ENCODE measurements around the gene STPG2. TPM values are rescaled to one million over a fixed set of nuclear protein-coding genes. Genes with fewer than 3 reads are reported as not detected.

Gene STPG2
- total RNA-seq, 4 donors from 2014 or later: not detected

- no peaks in the 10 kb centered on the region for H3K27me3 ChIP-seq
- no peak for DNase-seq
- no peaks in the 10 kb centered on the region for H3K4me1 ChIP-seq
- no peak overlapping the region for H3K4me3 ChIP-seq
- no peaks in the 10 kb centered on the region for H3K36me3 ChIP-seq
- no peak for TF ChIP-seq POLR2A (IDR thresholded peaks at IDR 0.05)
- no peak for TF ChIP-seq CTCF (IDR thresholded peaks at IDR 0.05)
- no peaks in the 10 kb centered on the region for H3K9me3 ChIP-seq
- no peak overlapping the region for H3K27ac ChIP-seq
Measured at GRCh38 chr4:97778174-97778573, 365.1 kb downstream of the STPG2 start.

GRCh38 chr4:97774347-97774989 is 368.8 kb downstream of the STPG2 start:
- no peaks in the 10 kb centered on the region for H3K27me3 ChIP-seq
- DNase-seq: no peak
- H3K27ac ChIP-seq: no peak overlapping the region

GRCh38 chr4:97770222-97770621 is 373.1 kb downstream of the STPG2 start:
- TF ChIP-seq POLR2A (IDR thresholded peaks at IDR 0.05) (no peak), CTCF (IDR thresholded peaks at IDR 0.05) (no peak)
- DNase-seq: no peak
- H3K4me3 ChIP-seq: no peak overlapping the region
- no peak overlapping the region for H3K27ac ChIP-seq
- H3K27me3 ChIP-seq: no peaks in the 10 kb centered on the region
- no peaks in the 10 kb centered on the region for H3K9me3 ChIP-seq
- no peaks in the 10 kb centered on the region for H3K36me3 ChIP-seq
- no peaks in the 10 kb centered on the region for H3K4me1 ChIP-seq

More at GRCh38 chr4:97774347-97774989, 368.8 kb downstream of the STPG2 start:
- Histone ChIP-seq H3K4me1 (no peaks in the 10 kb centered on the region), H3K9me3 (no peaks in the 10 kb centered on the region), H3K4me3 (no peak overlapping the region), H3K36me3 (no peaks in the 10 kb centered on the region)
- no peak for TF ChIP-seq CTCF (IDR thresholded peaks at IDR 0.05)
- TF ChIP-seq POLR2A (IDR thresholded peaks at IDR 0.05): no peak

GRCh38 chr4:97762115-97762512 is 381.2 kb downstream of the STPG2 start:
- Histone ChIP-seq H3K4me1 (no peaks in the 10 kb centered on the region), H3K27me3 (no peaks in the 10 kb centered on the region), H3K27ac (no peak overlapping the region), H3K4me3 (no peak overlapping the region), H3K36me3 (no peaks in the 10 kb centered on the region), H3K9me3 (no peaks in the 10 kb centered on the region)
- TF ChIP-seq POLR2A (IDR thresholded peaks at IDR 0.05) (no peak), CTCF (IDR thresholded peaks at IDR 0.05) (no peak)
- no peak for DNase-seq

GRCh38 chr4:97761445-97762114 is 381.7 kb downstream of the STPG2 start:
- Histone ChIP-seq H3K36me3 (no peaks in the 10 kb centered on the region), H3K4me3 (no peak overlapping the region), H3K9me3 (no peaks in the 10 kb centered on the region), H3K27ac (no peak overlapping the region), H3K27me3 (no peaks in the 10 kb centered on the region), H3K4me1 (no peaks in the 10 kb centered on the region)
- TF ChIP-seq CTCF (IDR thresholded peaks at IDR 0.05): no peak
- TF ChIP-seq POLR2A (IDR thresholded peaks at IDR 0.05): no peak
- DNase-seq: no peak
